CD4-positive, alpha-beta T cell treated with Interleukin-6 at 100 ng/mL for 8 hours (primary cell): ENCODE results near the gene ARHGAP25.

ENCODE experiments used
- DNase-seq: peaks from one replicate; pipeline ENCODE4 v3.0.0-alpha.2; 2020; ENCODE audit warnings: mixed read lengths, low spot score

ARHGAP25 gene

DNA sequence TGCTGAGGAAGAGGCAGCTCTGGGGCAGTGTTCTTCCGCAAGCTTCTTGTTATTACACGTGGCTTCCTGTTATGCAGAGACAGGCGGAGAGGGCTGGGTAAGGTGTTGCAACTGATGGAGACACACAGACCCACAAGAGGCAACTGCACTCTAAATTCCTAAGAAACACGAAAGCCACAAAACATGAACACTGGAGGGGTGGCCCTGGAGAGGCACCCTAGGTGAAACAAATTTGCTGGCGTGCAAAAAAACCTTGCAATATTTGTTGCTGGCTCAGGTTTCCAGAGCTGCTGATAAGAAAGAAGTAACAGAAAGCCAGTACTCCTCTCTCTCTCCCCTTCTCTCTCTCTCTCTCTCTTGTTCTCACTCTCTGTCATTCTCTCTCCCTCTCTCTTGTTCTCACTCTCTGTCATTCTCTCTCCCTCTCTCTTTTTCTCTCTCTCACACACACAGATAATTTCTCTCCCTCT is 31.8 kb downstream of the ARHGAP25 start:
- peak; percentile 86 for DNase-seq

DNA sequence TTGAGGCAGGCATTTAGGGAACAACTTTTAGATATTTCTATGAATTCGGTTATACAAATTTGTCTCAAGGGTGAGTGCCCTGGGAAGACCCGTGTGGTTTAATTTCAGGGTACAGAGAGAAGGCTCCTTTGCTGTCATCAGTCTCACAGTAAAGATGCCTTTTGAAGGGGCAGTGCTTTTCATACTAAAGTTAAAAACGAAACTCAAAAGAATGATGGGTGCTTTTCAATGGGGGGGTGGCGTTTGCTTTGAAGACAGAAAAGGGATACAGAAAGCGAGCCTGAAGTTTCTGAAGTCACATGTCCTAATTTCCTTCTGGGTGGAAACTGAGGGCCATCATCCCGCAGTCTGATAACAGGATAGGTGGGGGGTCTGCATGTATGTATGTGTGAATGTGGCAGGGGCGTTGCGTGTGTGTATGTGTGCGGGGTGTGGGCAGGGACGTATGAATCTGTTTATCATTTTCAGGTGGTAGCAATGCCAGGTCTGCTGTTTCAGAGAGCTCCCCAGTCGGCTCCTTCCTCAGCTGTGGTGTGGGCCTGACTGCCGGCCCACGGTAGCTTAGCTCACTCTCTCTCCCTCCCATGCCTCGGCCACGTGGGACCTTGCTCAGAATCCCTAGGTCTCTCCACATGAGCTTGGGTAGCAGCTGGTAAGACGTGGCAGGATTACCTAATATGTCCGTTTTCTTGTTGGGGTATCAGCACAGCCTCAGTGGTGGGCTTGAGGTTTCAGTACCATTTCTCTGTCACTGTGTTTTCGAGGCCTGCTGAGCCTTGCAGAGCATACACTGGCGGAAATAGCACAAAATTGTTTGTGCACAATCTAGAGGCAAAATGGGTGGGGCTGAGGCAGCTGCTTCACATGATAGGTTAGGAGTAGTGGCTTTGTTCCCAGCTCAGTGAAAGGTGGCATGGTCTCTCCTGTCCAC is 32.7 kb downstream of the ARHGAP25 start:
- DNase-seq = peak; percentile 71

DNA sequence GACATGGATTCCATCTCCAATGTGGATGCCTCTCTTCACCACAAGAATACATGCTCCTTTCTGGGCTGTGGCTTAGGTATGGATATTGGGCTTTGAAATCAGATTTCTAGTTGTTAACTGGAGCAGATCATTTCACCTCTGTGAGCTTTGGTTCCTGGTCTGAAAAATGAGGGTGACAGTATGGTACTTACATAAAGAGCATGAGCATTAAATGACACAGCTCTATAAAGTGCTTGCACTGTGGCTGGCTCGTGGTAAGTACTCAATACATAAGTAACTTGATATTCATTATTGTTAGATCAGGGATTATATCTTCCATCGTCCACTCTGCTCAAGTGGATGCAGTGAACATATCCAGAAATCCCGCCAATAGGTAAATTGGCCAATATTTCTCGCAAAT is 33.4 kb downstream of the ARHGAP25 start:
- no peak for DNase-seq

GRCh38 chr2:68768461-68768860 is 33.9 kb downstream of the ARHGAP25 start:
- no peak for DNase-seq

DNA sequence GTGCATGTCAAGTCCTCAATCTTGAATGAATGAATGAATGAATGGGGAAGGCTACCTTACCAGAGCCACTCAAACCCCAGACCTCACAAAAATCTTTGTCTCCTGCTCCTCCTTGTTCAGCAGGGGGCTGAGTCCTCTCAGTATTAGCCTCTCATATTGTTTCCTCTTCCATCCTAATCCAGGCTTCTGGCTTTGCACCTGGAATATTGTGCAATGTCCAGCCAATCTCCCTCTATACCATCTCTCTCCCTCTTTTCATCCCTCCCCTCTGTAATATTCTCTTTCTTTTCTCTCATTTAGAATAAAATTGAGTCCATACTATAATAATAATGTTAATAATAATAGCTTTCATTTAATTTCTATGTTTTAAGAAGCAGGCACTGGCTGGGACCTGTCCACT is 34.3 kb downstream of the ARHGAP25 start:
- DNase-seq = no peak

DNA sequence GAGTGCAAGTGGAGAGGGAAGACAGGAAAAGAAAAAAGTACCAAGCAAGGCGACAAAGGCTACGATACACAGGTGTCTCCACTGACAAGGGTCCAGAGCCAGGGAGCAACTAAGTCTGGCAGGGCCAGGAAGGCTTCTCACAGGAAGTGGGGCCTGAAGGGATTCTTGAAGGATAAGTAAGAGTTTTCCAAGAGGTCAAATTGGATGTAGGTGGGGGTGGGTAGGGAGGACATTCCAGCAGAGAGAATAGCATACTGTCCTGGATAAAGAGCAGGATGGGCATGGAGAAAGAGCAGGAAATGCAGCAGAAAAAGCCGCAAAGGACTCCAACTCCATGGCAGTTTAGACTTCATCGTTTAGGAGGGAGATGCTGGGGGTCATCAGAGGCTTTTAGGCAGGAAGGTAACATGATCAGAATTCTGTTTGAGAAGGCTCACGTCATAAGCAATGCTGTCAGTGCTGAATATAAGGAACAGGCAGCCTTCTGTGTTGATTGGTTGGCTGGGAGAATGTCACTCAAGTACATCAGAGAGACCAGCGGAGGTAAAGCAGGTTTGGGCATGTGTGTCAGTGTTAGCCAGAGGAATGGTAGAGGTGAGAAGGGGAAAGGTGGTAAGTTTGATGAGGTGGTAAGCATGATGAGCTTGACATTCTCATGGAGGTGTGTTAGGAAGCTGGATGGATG is 35.1 kb downstream of the ARHGAP25 start:
- no peak for DNase-seq

GRCh38 chr2:68770271-68771111 is 35.9 kb downstream of the ARHGAP25 start:
- DNase-seq = peak; percentile 20

DNA sequence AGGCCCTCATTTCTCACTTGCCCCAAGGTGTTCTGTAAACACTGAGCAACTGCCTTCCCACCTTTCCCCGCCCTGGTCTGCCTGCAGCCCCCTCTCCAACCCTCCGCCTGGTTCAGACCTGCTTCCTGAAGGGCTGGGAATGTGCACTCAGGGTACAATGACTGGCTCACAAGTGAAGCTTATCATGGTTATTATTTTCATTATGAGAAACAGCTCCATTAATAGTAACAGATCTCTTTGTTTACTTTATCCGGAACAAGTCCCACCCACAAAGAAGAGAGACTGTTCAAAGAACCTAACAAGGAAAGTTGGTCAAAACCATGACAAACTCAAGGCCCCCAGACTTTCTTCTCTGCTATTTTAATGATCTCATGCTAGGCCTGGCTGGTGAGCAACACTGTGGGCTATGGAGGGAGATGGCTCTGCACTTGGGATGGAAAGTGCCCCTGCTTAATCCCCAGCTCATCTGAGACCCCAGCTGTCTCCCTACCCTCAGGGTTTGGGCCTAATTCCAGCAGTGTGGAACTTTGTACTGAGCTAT is 36.7 kb downstream of the ARHGAP25 start:
- peak; percentile 30 for DNase-seq

DNA sequence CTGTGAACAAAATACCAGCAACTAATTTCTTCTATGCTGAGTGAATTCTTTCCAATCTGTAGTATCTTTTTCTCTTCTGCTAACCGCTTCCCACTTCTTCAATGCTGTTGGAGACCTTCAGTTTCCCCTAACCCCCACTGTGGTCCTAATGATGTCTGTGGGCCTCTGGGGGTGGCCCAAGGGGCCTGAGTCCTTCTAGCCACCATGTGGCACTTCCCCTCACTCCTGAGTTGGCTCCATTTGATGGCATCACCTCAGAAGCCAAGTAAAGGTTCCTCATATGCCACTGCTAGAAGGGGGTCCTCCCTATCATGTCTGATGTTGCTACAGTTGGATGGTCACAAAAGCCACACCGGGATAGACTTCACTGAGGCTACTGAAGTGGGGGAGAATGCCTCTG is 37.5 kb downstream of the ARHGAP25 start:
- no peak for DNase-seq

GRCh38 chr2:68774569-68775271 is 40.1 kb downstream of the ARHGAP25 start:
- peak; percentile 63 for DNase-seq

GRCh38 chr2:68775272-68775842 is 40.7 kb downstream of the ARHGAP25 start:
- no peak for DNase-seq

DNA sequence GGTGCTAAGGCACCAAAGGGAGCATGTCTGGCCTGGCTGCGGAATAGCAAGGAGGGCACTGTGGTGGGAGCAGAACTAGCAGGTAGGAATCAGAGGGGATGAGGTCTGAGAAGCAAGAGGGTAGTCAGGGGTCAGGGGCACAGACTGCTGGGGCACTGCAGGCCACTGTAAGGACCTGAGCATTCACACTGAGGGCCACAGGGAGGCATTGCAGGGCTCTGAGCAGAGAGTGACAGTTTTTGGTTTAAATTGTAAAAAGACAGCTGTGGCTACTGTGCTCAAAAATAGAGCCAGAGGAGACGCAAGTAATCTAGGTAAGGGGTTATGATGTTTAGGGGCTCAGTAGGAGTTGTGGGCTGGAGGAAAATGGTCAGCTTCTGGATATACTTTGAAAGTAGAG is 41.5 kb downstream of the ARHGAP25 start:
- DNase-seq = no peak

GRCh38 chr2:68779595-68779994 is 45.0 kb downstream of the ARHGAP25 start:
- DNase-seq = no peak

GRCh38 chr2:68784188-68784587 is 49.6 kb downstream of the ARHGAP25 start:
- DNase-seq = no peak

DNA sequence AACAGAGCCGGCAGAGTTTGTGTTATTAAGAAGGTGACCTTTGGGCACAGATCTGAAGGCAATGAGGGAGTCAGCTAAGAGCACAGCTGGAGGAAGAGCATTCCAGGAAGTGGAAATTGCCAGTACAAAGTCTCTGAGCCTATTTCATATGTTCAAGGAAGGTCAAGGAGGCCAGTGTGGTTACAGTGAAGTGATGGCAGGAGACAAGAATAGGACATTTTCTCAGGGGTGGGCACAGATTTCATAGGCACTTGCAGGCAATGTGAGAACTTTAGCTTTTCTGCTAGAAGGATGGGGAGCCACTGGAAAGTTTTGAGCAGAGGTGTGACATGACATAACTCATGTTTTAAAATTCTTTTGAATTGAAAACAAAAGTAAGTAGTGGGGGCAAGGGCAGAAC is 50.3 kb downstream of the ARHGAP25 start:
- no peak for DNase-seq

GRCh38 chr2:68787356-68787755 is 52.7 kb downstream of the ARHGAP25 start:
- no peak for DNase-seq

- no peak for DNase-seq
Observed at GRCh38 chr2:68789603-68790002, 55.0 kb downstream of the ARHGAP25 start.

DNA sequence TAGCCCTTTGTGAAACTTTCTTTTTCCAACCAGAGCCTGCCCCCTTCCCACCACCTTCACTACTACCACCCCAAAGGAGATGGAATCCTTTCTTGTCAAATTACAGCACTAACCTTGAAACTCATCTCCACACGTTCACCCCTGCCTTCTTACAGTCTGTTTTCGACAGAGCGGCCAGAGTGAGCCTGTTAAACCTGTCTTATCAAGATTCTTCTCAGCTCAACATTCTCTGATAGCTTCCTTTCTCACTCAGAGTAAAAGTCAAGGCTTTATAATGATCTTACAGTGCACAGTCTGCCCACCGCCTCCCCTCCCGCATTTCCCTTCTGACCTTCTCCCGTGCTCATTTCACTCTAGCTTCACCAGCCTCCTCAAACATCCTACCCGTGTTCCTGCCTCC is 56.0 kb downstream of the ARHGAP25 start:
- DNase-seq = no peak

GRCh38 chr2:68791914-68792313 is 57.3 kb downstream of the ARHGAP25 start:
- no peak for DNase-seq

GRCh38 chr2:68792751-68793150 is 58.1 kb downstream of the ARHGAP25 start:
- no peak for DNase-seq

- DNase-seq = peak; percentile 15
Observed at GRCh38 chr2:68796295-68796905, 61.8 kb downstream of the ARHGAP25 start.
